ENCODE results near the gene KCNH1. TPM values are rescaled to one million over a fixed set of nuclear protein-coding genes. Genes with fewer than 3 reads are reported as not detected.

The KCNH1 gene
- total and polyA plus RNA-seq, 7 donors: 0.10 to 0.22 (median 0.17) TPM

- Histone ChIP-seq H3K4me1 (no peaks in the 10 kb centered on the region), H3K36me3 (ENCODE audit: insufficient read depth in 1 of 2, low read depth in 1 of 2) (no peaks in the 10 kb centered on the region), H3K9me3 (no peaks in the 10 kb centered on the region), H3K4me3 (no peak overlapping the region), H3K27ac (no peak overlapping the region), H3K27me3 (ENCODE audit: insufficient read depth in 3 of 3, low read length in 2 of 3) (peaks cover 0 to 6% (median 0%) of the 10 kb centered on the region in 3 donors)
- DNase-seq (no peak), ATAC-seq (no peak)
- intact Hi-C loops (cut with DNase I): no loop called here
- no peak for TF ChIP-seq CTCF (IDR thresholded peaks at IDR 0.05)
- 84 to 89% (median 89%) methylated on average over 5 of the region's 5 CpGs for WGBS, 3 donors
Observed at GRCh38 chr1:210698661-210699060, 435.3 kb downstream of the KCNH1 start.

GRCh38 chr1:210697185-210697584 lies 436.8 kb downstream of the KCNH1 start:
- H3K36me3 ChIP-seq (ENCODE audit: insufficient read depth in 1 of 2, low read depth in 1 of 2): no peaks in the 10 kb centered on the region
- no peak for TF ChIP-seq CTCF (IDR thresholded peaks at IDR 0.05)
- intact Hi-C loops (cut with DNase I): no loop called here

GRCh38 chr1:210696709-210697108 lies 437.2 kb downstream of the KCNH1 start:
- no peak for TF ChIP-seq CTCF (IDR thresholded peaks at IDR 0.05)
- no peaks in the 10 kb centered on the region for H3K4me1 ChIP-seq
- 79 to 91% (median 81%) methylated on average over 1 of the region's 1 CpG for WGBS, 3 donors
- no peak overlapping the region for H3K4me3 ChIP-seq
- ATAC-seq (no peak), DNase-seq (no peak)
- no peaks in the 10 kb centered on the region for H3K36me3 ChIP-seq (ENCODE audit: insufficient read depth in 1 of 2, low read depth in 1 of 2)
- intact Hi-C loops (cut with DNase I): no loop called here
- H3K27me3 ChIP-seq (ENCODE audit: insufficient read depth in 3 of 3, low read length in 2 of 3): peaks cover 0 to 6% (median 0%) of the 10 kb centered on the region in 3 donors
- H3K27ac ChIP-seq: no peak overlapping the region
- H3K9me3 ChIP-seq: no peaks in the 10 kb centered on the region

More at GRCh38 chr1:210697185-210697584, 436.8 kb downstream of the KCNH1 start:
- Histone ChIP-seq H3K27ac (no peak overlapping the region), H3K4me1 (no peaks in the 10 kb centered on the region), H3K4me3 (no peak overlapping the region), H3K9me3 (no peaks in the 10 kb centered on the region), H3K27me3 (ENCODE audit: insufficient read depth in 3 of 3, low read length in 2 of 3) (peaks cover 0 to 6% (median 0%) of the 10 kb centered on the region in 3 donors)
- 51 to 59% (median 51%) methylated on average over 3 of the region's 3 CpGs for WGBS, 3 donors
- ATAC-seq (no peak), DNase-seq (no peak)

- DNase-seq (no peak), ATAC-seq (no peak)
- Histone ChIP-seq H3K9me3 (no peaks in the 10 kb centered on the region), H3K4me3 (no peak overlapping the region), H3K4me1 (no peaks in the 10 kb centered on the region), H3K36me3 (ENCODE audit: insufficient read depth in 1 of 2, low read depth in 1 of 2) (no peaks in the 10 kb centered on the region), H3K27me3 (ENCODE audit: insufficient read depth in 3 of 3, low read length in 2 of 3) (peaks cover 0 to 6% (median 0%) of the 10 kb centered on the region in 3 donors), H3K27ac (no peak overlapping the region)
- intact Hi-C loops (cut with DNase I): no loop called here
- WGBS, 3 donors: 29 to 57% (median 41%) methylated on average over 1 of the region's 1 CpG
- TF ChIP-seq CTCF (IDR thresholded peaks at IDR 0.05): no peak
Observed at GRCh38 chr1:210695026-210695425, 438.9 kb downstream of the KCNH1 start.

GRCh38 chr1:210692796-210693195 lies 441.2 kb downstream of the KCNH1 start:
- ATAC-seq: no peak
- WGBS, 3 donors: 42 to 48% (median 45%) methylated on average over 7 of the region's 7 CpGs

More at GRCh38 chr1:210692796-210693195, 441.2 kb downstream of the KCNH1 start:
- Histone ChIP-seq H3K4me3 (no peak overlapping the region), H3K4me1 (no peaks in the 10 kb centered on the region), H3K27ac (no peak overlapping the region), H3K9me3 (no peaks in the 10 kb centered on the region), H3K36me3 (ENCODE audit: insufficient read depth in 1 of 2, low read depth in 1 of 2) (no peaks in the 10 kb centered on the region), H3K27me3 (ENCODE audit: insufficient read depth in 3 of 3, low read length in 2 of 3) (peaks cover 0 to 6% (median 0%) of the 10 kb centered on the region in 3 donors)
- no peak for DNase-seq
- no peak for TF ChIP-seq CTCF (IDR thresholded peaks at IDR 0.05)
- intact Hi-C loops (cut with DNase I): no loop called here

All from psoas muscle (tissue), 8 donors.